A172 (cell line): ENCODE data around the gene NSL1. TPM values are rescaled to one million over a fixed set of nuclear protein-coding genes. Genes with fewer than 3 reads are reported as not detected.
"Not testable (repeated sequence)": the region's sequence is repeated elsewhere in the genome, so short reads cannot be mapped to it uniquely, and the experiment has no call there.

Experiments
- DNase-seq: peaks from one replicate; pipeline ENCODE4 v3.0.0-alpha.2; 2015; ENCODE audit warnings: low spot score
- total RNA-seq: library from RNA; depleted of rRNA; stranded (reverse); fragments of >200 nt; shearing (Covaris generic); gene quantifications from 2 replicates; pipeline ENCODE4 v1.2.3, GENCODE V29; 2014; rRNA removed

The NSL1 gene
- 68.7 and 107 TPM in 2 replicates for total RNA-seq

GRCh38 chr1:212791676-212792395, at the start of gene NSL1, which contains the start of gene TATDN3:
Gene NSL1 (minus strand): TSS chr1:212791777. CDS start chr1:212791763, 14 bp downstream.
Gene TATDN3 (plus strand): TSS chr1:212791894. CDS start chr1:212791922, 28 bp downstream.
- DNase-seq: peak; percentile 91

- no peak for DNase-seq
These were observed 46.6 kb upstream of the NSL1 start for GRCh38 chr1:212838145-212838544.

GRCh38 chr1:212833211-212834207, 41.9 kb upstream of the NSL1 start:
- DNase-seq: not testable (repeated sequence)

- DNase-seq: no peak
These were observed 36.8 kb upstream of the NSL1 start for GRCh38 chr1:212828395-212828794.

GRCh38 chr1:212827831-212828278, 36.3 kb upstream of the NSL1 start:
- no peak for DNase-seq

- no peak for DNase-seq
These were observed 35.7 kb upstream of the NSL1 start for GRCh38 chr1:212827171-212827776.

GRCh38 chr1:212825798-212826452, 34.3 kb upstream of the NSL1 start:
- no peak for DNase-seq

- no peak for DNase-seq
These were observed 32.6 kb upstream of the NSL1 start for GRCh38 chr1:212824201-212824600.

- no peak for DNase-seq
These were observed 31.4 kb upstream of the NSL1 start for GRCh38 chr1:212822956-212823355.

- no peak for DNase-seq
These were observed 29.4 kb upstream of the NSL1 start for GRCh38 chr1:212820969-212821368.

- DNase-seq: no peak
These were observed 28.1 kb upstream of the NSL1 start for GRCh38 chr1:212819726-212820125.

GRCh38 chr1:212816567-212817278, 25.1 kb upstream of the NSL1 start:
- no peak for DNase-seq

GRCh38 chr1:212814537-212815334, 23.2 kb upstream of the NSL1 start:
- no peak for DNase-seq

- no peak for DNase-seq
These were observed 14.2 kb upstream of the NSL1 start for GRCh38 chr1:212805767-212806166.

- no peak for DNase-seq
These were observed 6.1 kb upstream of the NSL1 start for GRCh38 chr1:212797681-212798080.

GRCh38 chr1:212794561-212795014, 3.0 kb upstream of the NSL1 start:
- DNase-seq: no peak

GRCh38 chr1:212792396-212792908, 875 bp upstream of the NSL1 start:
- DNase-seq: no peak

- DNase-seq: peak; percentile 71
These were observed 309 bp downstream of the NSL1 start for GRCh38 chr1:212791261-212791675.

GRCh38 chr1:212785871-212786270, 5.7 kb downstream of the NSL1 start:
- DNase-seq: no peak

GRCh38 chr1:212783976-212784375, 7.6 kb downstream of the NSL1 start:
- no peak for DNase-seq
